Pulmonary artery endothelial cell (primary cell): ENCODE measurements around the gene PCDHB8. TPM values are rescaled to one million over a fixed set of nuclear protein-coding genes. Genes with fewer than 3 reads are reported as not detected.
"Not testable (repeated sequence)": the region's sequence is repeated elsewhere in the genome, so short reads cannot be mapped to it uniquely, and the experiment has no call there.

Experiments used
- DNase-seq: peaks from one replicate; pipeline ENCODE4 v3.0.0-alpha.2; 2011; ENCODE audit warnings: low read depth, low spot score
- total RNA-seq: library from RNA; depleted of rRNA; stranded (reverse); fragments of >200 nt; gene quantifications from 2 replicates; pipeline ENCODE4 v1.2.3, GENCODE V29; 2014

PCDHB8 gene
- 0.04 and 0.07 TPM in 2 replicates for total RNA-seq

DNA sequence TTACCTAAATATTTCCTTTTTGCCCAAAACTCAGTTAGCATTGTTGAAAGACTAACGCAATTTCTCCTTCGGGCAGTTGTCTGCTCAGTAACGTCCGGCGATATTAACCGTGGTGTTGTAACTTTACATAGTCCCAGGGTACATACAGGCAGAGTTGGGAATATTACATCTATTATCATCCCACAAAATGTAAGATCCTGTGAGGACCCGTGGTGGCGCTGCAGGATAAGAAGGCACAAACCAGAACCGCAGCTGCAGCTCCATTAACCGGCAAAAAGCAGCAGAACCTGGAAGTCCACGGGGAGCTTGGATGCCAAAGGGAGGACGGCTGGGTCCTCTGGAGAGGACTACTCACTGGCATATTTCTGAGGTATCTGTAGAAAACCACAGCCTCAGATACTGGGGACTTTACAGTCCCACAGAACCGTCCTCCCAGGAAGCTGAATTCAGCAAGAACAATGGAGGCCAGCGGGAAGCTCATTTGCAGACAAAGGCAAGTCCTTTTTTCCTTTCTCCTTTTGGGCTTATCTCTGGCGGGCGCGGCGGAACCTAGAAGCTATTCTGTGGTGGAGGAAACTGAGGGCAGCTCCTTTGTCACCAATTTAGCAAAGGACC, at the start of gene PCDHB8:
Gene PCDHB8 (plus strand): TSS at position 214 of the 615 bp plus-strand sequence. CDS start 245 bp downstream, at position 459.
- DNase-seq = not testable (repeated sequence)

DNA sequence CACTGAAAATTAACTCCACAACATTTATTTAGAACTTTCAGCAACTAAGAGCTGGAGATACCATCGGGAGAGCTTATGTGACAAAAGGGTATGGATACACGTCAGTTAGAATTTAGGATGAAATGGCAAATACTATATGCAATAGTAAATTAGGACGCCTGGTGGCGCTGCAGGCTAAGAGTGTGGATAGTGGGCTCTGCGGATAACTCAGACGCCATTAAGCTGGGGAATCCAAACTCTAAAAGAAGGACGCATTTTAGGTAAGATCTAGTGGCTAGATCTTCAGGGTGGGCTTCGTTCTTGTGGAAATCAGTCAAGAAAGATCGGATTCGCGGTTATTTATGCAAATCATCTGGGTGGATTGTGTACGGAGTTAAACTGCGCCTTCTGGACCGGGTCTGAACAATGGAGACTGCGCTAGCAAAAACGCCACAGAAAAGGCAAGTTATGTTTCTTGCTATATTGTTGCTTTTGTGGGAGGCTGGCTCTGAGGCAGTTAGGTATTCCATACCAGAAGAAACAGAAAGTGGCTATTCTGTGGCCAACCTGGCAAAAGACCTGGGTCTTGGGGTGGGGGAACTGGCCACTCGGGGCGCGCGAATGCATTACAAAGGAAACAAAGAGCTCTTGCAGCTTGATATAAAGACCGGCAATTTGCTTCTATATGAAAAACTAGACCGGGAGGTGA, 42.4 kb upstream of the PCDHB8 start, which contains the start of gene PCDHB5:
Gene PCDHB5 (plus strand): TSS at position 177 of the 688 bp plus-strand sequence. CDS start 229 bp downstream, at position 406.
- no peak for DNase-seq

DNA sequence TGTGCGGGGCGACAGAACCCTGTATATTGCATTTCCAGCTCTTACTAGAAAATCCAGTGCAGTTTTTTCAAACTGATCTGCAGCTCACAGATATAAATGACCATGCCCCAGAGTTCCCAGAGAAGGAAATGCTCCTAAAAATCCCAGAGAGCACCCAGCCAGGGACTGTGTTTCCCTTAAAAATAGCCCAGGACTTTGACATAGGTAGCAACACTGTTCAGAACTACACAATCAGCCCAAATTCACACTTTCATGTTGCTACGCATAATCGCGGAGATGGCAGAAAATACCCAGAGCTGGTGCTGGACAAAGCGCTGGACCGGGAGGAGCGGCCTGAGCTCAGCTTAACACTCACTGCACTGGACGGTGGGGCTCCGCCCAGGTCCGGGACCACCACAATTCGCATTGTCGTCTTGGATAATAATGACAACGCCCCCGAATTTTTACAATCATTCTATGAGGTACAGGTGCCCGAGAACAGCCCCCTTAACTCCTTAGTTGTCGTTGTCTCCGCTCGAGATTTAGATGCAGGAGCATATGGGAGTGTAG, 41.8 kb upstream of the PCDHB8 start:
- no peak for DNase-seq

DNA sequence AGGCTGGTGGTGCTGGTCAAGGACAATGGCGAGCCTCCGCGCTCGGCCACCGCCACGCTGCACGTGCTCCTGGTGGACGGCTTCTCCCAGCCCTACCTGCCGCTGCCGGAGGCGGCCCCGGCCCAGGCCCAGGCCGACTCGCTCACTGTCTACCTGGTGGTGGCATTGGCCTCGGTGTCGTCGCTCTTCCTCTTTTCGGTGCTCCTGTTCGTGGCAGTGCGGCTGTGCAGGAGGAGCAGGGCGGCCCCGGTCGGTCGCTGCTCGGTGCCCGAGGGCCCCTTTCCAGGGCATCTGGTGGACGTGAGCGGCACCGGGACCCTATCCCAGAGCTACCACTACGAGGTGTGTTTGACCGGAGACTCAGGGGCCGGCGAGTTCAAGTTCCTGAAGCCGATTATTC, 40.2 kb upstream of the PCDHB8 start:
- not testable (repeated sequence) for DNase-seq

DNA sequence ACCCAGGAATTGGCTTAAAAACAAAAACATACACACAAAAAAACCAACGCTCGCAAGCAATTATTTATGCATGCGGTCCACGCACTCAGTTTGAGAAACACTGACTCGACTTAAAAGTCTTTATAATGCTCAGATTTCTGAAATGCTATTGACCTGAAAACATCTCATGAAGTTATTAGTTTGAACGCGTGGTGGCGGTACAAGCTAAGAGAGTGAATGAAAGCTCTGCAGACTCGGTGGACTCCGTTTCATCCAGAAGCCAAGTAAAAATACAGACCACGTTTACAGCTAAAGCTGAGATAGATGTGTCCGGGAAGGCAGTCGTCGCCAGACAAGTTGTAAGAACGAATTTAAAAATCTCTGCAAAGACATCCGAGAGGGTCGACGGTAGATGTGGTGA, 27.8 kb upstream of the PCDHB8 start, which contains the start of gene PCDHB6:
Gene PCDHB6 (plus strand): TSS at position 246 of the 400 bp plus-strand sequence. CDS start 201 bp downstream, outside the sequence.
- no peak for DNase-seq

DNA sequence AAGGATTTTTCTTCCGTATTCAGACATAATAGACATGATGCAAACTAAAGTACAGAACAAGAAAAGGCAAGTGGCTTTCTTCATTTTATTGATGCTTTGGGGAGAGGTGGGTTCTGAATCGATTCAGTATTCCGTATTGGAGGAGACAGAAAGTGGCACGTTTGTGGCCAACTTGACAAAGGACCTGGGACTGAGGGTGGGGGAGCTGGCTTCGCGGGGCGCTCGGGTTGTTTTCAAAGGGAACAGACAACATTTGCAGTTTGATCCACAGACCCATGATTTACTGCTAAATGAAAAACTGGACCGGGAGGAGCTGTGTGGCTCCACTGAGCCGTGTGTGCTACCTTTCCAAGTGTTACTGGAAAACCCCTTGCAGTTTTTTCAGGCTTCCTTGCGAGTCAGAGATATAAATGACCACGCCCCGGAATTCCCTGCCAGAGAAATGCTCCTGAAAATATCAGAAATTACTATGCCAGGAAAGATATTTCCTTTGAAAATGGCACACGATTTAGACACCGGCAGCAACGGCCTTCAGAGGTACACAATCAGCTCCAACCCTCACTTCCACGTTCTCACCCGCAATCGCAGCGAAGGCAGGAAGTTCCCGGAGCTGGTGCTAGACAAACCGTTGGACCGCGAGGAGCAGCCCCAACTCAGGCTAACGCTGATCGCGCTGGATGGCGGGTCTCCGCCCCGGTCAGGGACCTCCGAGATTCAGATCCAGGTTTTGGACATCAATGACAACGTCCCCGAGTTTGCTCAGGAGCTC, 27.2 kb upstream of the PCDHB8 start:
- DNase-seq = no peak

DNA sequence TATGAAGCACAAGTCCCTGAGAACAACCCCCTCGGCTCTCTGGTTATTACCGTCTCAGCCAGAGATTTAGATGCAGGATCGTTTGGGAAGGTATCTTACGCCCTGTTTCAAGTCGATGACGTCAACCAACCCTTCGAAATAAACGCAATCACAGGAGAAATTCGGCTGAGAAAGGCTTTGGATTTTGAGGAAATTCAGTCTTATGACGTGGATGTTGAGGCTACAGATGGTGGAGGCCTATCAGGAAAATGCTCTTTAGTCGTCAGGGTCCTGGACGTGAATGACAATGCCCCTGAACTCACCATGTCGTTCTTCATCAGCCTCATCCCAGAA, 26.6 kb upstream of the PCDHB8 start:
- no peak for DNase-seq

DNA sequence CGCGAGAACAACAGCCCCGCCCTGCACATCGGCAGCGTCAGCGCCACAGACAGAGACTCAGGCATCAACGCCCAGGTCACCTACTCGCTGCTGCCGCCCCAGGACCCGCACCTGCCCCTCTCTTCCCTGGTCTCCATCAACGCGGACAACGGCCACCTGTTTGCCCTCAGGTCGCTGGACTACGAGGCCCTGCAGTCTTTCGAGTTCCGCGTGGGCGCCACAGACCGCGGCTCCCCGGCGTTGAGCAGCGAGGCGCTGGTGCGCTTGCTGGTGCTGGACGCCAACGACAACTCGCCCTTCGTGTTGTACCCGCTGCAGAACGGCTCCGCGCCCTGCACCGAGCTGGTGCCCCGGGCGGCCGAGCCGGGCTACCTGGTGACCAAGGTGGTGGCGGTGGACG, 26.0 kb upstream of the PCDHB8 start:
- DNase-seq = not testable (repeated sequence)

DNA sequence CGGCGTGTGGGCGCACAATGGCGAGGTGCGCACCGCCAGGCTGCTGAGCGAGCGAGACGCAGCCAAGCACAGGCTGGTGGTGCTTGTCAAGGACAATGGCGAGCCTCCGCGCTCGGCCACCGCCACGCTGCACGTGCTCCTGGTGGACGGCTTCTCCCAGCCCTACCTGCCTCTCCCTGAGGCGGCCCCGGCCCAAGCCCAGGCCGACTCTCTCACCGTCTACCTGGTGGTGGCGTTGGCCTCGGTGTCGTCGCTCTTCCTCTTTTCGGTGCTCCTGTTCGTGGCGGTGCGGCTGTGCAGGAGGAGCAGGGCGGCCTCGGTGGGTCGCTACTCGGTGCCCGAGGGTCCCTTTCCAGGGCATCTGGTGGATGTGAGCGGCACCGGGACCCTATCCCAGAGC, 25.5 kb upstream of the PCDHB8 start:
- DNase-seq = not testable (repeated sequence)

DNA sequence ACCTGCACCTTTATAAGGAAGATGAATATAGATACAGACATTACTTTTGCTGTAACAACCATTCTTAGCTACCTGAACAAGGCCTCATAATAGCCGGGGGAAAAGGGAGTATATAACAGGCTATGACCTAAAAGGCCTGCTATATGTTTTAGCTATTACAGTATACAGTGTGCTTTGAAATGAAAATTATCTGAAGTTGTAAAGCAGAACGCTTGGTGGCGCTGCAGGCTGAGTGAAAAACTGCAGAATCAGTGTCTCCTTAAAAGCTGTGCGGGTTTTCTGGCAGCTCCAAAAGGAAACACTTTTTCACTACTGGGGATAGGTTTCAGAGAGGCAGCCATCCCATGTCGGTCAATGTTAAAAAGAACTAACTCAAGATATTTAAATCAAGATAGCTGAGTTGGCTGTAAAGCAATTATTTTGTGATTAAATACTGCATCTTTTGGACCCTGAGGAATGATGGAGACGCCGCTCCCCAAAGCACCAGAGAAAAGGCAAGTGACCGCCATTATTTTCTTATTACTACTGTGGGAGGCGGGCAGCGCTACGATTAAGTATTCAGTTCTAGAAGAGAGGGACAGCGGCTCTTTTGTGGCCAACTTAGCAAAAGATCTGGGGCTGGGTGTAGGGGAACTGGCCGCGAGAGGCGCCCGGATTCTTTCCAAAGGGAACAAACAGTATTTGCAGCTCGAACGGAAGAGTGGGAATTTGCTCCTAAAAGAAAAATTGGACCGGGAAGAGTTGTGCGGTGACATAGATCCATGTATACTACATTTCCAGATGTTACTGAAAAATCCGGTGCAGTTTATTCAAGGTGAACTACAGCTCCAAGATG, 21.8 kb upstream of the PCDHB8 start:
- no peak for DNase-seq

DNA sequence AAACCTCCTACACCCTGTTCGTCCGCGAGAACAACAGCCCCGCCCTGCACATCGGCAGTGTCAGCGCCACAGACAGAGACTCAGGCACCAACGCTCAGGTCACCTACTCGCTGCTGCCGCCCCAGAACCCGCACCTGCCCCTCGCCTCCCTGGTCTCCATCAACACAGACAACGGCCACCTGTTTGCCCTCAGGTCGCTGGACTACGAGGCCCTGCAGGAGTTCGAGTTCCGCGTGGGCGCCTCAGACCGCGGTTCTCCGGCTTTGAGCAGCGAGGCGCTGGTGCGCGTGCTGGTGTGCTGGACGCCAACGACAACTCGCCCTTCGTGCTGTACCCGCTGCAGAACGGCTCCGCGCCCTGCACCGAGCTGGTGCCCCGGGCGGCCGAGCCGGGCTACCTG, 20.2 kb upstream of the PCDHB8 start:
- not testable (repeated sequence) for DNase-seq

DNA sequence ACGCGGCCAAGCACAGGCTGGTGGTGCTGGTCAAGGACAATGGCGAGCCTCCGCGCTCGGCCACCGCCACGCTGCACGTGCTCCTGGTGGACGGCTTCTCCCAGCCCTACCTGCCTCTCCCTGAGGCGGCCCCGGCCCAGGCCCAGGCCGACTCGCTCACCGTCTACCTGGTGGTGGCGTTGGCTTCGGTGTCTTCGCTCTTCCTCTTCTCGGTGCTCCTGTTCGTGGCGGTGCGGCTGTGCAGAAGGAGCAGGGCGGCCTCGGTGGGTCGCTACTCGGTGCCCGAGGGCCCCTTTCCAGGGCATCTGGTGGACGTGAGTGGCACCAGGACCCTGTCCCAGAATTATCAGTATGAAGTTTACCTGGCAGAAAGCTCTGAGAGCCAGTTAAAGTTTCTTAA, 19.7 kb upstream of the PCDHB8 start:
- DNase-seq = not testable (repeated sequence)

DNA sequence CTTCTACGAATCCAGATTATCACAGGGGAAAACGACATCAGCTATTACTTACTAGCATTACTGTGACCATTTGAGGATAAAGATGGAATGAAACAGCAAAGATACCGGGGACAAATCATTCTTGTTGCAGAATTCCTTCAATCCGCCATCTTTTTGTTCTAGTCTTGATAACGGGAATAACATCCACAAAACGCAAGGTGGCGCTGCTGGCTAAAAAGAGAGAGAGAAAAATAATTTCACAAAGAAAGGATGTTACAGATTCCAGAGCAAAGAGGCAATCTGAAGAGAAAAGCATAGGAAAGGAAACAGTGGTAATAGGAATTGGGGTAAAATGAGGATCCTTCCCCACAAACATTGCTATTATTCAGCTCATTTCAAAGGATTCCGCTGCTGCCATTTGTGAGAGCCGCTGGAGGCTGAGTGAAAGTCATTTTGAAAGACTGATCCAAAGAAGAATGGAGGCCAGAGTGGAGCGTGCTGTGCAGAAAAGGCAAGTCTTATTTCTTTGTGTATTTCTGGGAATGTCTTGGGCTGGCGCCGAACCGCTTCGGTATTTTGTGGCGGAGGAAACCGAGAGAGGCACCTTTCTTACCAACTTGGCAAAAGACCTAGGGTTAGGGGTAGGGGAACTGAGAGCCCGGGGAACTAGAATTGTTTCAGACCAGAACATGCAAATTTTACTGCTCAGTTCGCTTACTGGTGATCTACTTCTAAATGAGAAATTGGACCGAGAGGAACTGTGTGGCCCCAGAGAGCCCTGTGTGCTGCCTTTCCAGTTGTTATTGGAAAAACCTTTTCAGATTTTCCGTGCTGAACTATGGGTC, 5.0 kb upstream of the PCDHB8 start, which contains the start of gene PCDHB7:
Gene PCDHB7 (plus strand): TSS at position 264 of the 824 bp plus-strand sequence. CDS start 192 bp downstream, at position 456.
- DNase-seq = no peak

DNA sequence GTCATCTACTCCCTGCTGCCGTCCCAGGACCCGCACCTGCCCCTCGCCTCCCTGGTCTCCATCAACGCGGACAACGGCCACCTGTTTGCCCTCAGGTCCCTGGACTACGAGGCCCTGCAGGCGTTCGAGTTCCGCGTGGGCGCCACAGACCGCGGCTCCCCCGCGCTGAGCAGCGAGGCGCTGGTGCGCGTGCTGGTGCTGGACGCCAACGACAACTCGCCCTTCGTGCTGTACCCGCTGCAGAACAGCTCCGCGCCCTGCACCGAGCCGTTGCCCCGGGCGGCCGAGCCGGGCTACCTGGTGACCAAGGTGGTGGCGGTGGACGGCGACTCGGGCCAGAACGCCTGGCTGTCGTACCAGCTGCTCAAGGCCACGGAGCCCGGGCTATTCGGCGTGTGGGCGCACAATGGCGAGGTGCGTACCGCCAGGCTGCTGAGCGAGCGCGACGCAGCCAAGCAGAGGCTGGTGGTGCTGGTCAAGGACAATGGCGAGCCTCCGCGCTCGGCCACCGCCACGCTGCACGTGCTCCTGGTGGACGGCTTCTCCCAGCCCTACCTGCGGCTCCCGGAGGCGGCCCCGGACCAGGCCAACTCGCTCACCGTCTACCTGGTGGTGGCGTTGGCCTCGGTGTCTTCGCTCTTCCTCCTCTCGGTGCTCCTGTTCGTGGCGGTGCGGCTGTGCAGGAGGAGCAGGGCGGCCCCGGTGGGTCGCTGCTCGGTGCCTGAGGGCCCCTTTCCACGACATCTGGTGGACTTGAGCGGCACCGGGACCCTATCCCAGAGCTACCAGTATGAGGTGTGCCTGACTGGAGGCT, 3.1 kb upstream of the PCDHB8 start:
- not testable (repeated sequence) for DNase-seq

DNA sequence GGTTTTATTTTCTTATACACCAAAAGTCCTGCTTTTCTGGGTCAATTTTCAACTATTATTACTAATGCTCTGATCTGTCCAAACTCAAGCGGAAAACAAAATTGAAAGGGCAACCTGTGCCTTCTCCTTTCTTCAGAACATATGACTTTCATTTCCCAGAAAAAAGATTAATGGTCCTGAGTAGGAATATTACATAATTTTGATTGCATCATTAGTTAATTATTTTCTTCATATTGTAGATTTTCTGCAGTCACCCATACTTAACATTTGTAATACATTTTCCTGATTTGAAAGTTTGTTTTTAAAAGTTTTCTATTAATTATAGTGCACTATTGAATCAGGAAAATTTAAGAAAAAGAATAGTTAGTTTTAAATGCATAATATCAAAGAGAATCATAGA, 1.7 kb upstream of the PCDHB8 start:
- no peak for DNase-seq

DNA sequence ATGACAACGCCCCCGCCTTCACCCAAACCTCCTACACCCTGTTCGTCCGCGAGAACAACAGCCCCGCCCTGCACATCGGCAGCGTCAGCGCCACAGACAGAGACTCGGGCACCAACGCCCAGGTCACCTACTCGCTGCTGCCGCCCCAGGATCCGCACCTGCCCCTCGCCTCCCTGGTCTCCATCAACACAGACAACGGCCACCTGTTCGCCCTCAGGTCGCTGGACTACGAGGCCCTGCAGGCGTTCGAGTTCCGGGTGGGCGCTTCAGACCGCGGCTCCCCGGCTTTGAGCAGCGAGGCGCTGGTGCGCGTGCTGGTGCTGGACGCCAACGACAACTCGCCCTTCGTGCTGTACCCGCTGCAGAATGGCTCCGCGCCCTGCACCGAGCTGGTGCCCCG, 1.8 kb downstream of the PCDHB8 start:
- not testable (repeated sequence) for DNase-seq

DNA sequence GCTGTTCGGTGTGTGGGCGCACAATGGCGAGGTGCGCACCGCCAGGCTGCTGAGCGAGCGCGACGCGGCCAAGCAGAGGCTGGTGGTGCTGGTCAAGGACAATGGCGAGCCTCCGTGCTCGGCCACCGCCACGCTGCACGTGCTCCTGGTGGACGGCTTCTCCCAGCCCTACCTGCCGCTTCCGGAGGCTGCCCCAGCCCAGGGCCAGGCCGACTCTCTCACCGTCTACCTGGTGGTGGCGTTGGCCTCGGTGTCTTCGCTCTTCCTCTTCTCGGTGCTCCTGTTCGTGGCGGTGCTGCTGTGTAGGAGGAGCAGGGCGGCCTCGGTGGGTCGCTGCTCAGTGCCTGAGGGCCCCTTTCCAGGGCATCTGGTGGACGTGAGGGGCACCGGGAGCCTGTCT, 2.3 kb downstream of the PCDHB8 start:
- DNase-seq = not testable (repeated sequence)

DNA sequence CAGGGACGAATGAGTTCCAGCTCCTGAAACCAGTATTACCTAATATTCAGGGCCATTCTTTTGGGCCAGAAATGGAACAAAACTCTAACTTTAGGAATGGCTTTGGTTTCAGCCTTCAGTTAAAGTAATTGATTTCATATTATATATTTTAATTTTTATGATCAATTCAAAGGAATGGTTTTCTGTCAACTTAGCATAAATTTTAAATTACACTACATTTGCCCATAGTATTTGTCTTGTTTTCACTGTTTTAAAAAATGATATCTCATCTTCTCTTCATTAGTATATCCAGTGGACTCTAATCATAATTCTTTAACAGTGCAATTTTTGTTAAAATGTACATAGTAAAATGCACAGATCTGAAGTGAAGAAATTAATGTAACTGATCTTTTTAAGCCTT, 2.7 kb downstream of the PCDHB8 start:
- no peak for DNase-seq

DNA sequence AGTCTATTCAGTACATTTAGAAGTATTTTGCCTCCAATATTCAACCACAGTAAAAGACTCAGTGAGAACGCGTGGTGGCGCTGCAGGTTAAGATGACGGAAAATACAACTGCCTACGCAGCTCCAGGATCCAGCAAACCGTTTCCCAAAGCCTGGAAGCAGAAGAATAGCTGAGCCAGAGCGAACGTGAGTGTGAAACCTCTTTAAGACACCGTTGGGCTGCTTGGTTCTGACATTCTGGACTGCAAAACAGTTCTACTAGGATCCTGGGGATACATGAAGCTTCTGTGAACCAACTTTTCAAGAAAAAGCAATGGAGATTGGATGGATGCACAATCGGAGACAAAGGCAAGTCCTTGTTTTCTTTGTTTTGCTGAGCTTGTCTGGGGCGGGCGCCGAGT, 4.7 kb downstream of the PCDHB8 start, which contains the start of gene PCDHB16:
Gene PCDHB16 (plus strand): TSS at position 140 of the 400 bp plus-strand sequence. CDS start 173 bp downstream, at position 313.
- DNase-seq = no peak
